Measurements from ENCODE around the gene CDK7.

CDK7 gene

GRCh38 chr5:69270840-69271239 lies 36.2 kb downstream of the CDK7 start:
- Histone ChIP-seq H3F3A (ENCODE audit: insufficient read depth, low read length) (no peaks in the 10 kb centered on the region; the same call in 1 of the 2 replicates), H3K9me2 (ENCODE audit: low read depth, low read length) (no peaks in the 10 kb centered on the region), H3K27ac (ENCODE audit: low read depth, low read length, poor library complexity, severe bottlenecking) (no peak overlapping the region), H3K9me3 (ENCODE audit: low read length) (no peaks in the 10 kb centered on the region), H3K79me2 (ENCODE audit: insufficient read depth, low read length) (no peaks in the 10 kb centered on the region), H3K4me3 (ENCODE audit: low read depth, low read length, poor library complexity, severe bottlenecking) (no peak overlapping the region), H3K36me3 (ENCODE audit: insufficient read depth, low read length) (peaks cover 61% of the 10 kb centered on the region), H2AFZ (ENCODE audit: low read length) (no peak overlapping the region), H3K4me1 (ENCODE audit: insufficient read depth, low read length, severe bottlenecking) (no peaks in the 10 kb centered on the region), H3K4me2 (ENCODE audit: low read length) (no peak overlapping the region), H3K27me3 (ENCODE audit: insufficient read depth, low read length) (no peaks in the 10 kb centered on the region), H4K20me1 (ENCODE audit: insufficient read depth, low read length) (no peaks in the 10 kb centered on the region), H3K9ac (ENCODE audit: low read length) (no peak overlapping the region)
- TF ChIP-seq CTCF (IDR thresholded peaks at IDR 0.05; ENCODE audit: low read length) (no peak), EZH2 (IDR thresholded peaks at IDR 0.05; ENCODE audit: borderline replicate concordance, low read length) (no peak)

- Histone ChIP-seq H3K4me3 (ENCODE audit: low read depth, low read length, poor library complexity, severe bottlenecking) (no peak overlapping the region), H2AFZ (ENCODE audit: low read length) (no peak overlapping the region), H4K20me1 (ENCODE audit: insufficient read depth, low read length) (no peaks in the 10 kb centered on the region), H3K27me3 (ENCODE audit: insufficient read depth, low read length) (no peaks in the 10 kb centered on the region), H3K36me3 (ENCODE audit: insufficient read depth, low read length) (peaks cover 64% of the 10 kb centered on the region), H3K9me2 (ENCODE audit: low read depth, low read length) (no peaks in the 10 kb centered on the region), H3K4me2 (ENCODE audit: low read length) (no peak overlapping the region), H3F3A (ENCODE audit: insufficient read depth, low read length) (no peaks in the 10 kb centered on the region; the same call in 1 of the 2 replicates), H3K9me3 (ENCODE audit: low read length) (no peaks in the 10 kb centered on the region), H3K79me2 (ENCODE audit: insufficient read depth, low read length) (no peaks in the 10 kb centered on the region), H3K27ac (ENCODE audit: low read depth, low read length, poor library complexity, severe bottlenecking) (no peak overlapping the region), H3K4me1 (ENCODE audit: insufficient read depth, low read length, severe bottlenecking) (no peaks in the 10 kb centered on the region), H3K9ac (ENCODE audit: low read length) (no peak overlapping the region)
- TF ChIP-seq CTCF (IDR thresholded peaks at IDR 0.05; ENCODE audit: low read length) (no peak), EZH2 (IDR thresholded peaks at IDR 0.05; ENCODE audit: borderline replicate concordance, low read length) (no peak)
Measured at GRCh38 chr5:69271376-69271775, 36.7 kb downstream of the CDK7 start.

- H3K79me2 ChIP-seq (ENCODE audit: insufficient read depth, low read length): no peaks in the 10 kb centered on the region
- no peak overlapping the region for H3K9ac ChIP-seq (ENCODE audit: low read length)
- no peaks in the 10 kb centered on the region; the same call in 1 of the 2 replicates for H3F3A ChIP-seq (ENCODE audit: insufficient read depth, low read length)
- no peaks in the 10 kb centered on the region for H3K9me2 ChIP-seq (ENCODE audit: low read depth, low read length)
- no peaks in the 10 kb centered on the region for H3K9me3 ChIP-seq (ENCODE audit: low read length)
- H3K4me1 ChIP-seq (ENCODE audit: insufficient read depth, low read length, severe bottlenecking): no peaks in the 10 kb centered on the region
- peaks cover 60% of the 10 kb centered on the region for H3K36me3 ChIP-seq (ENCODE audit: insufficient read depth, low read length)
- no peak for TF ChIP-seq EZH2 (IDR thresholded peaks at IDR 0.05; ENCODE audit: borderline replicate concordance, low read length)
- no peak for TF ChIP-seq CTCF (IDR thresholded peaks at IDR 0.05; ENCODE audit: low read length)
- no peak overlapping the region for H3K4me2 ChIP-seq (ENCODE audit: low read length)
- no peak overlapping the region for H3K27ac ChIP-seq (ENCODE audit: low read depth, low read length, poor library complexity, severe bottlenecking)
- no peaks in the 10 kb centered on the region for H4K20me1 ChIP-seq (ENCODE audit: insufficient read depth, low read length)
- H3K4me3 ChIP-seq (ENCODE audit: low read depth, low read length, poor library complexity, severe bottlenecking): no peak overlapping the region
- no peak overlapping the region for H2AFZ ChIP-seq (ENCODE audit: low read length)
- no peaks in the 10 kb centered on the region for H3K27me3 ChIP-seq (ENCODE audit: insufficient read depth, low read length)
Measured at GRCh38 chr5:69275563-69275962, 40.9 kb downstream of the CDK7 start.
